Measurements from ENCODE around the gene CENPX. TPM values are rescaled to one million over a fixed set of nuclear protein-coding genes. Genes with fewer than 3 reads are reported as not detected.

The CENPX gene
- total RNA-seq, 1 experiment from 2014 or later = 77.9 TPM

DNA sequence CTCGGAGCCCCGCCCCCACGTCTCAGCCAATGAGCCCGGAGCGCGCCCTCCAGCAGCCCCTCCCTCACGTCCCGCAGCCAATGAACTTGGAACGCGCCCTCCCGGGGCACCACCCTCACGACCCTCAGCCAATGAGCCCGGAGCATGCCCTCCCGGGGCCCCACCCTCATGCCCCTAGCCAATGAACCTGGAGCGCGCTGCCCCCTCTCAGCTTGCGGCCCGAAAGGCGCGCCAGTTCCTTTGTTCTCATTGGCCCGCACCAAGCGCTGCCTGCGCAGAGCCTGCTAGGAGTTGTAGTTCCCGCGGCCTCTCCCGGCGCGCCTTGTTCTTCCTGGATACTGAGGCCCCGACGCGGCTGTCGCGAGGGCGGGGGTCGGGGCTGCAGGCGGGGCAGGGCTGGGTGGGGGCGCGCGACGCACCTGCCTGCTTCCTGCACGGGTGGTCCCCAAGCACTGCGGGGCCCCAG, 336 bp upstream of the CENPX start, which contains the start of gene LRRC45:
LRRC45 (plus strand) TSS at position 325 of the 466 bp plus-strand sequence. CDS start 339 bp downstream, outside the sequence.
- Histone ChIP-seq H2AK5ac (ENCODE audit: insufficient read length, low read length) (no peak within 1 kb of the TSS), H3K56ac (ENCODE audit: insufficient read length, low read depth, low read length) (no peak within 1 kb of the TSS), H2BK12ac (ENCODE audit: insufficient read length, low read depth, low read length) (no peak within 1 kb of the TSS), H3K9ac (ENCODE audit: extremely low read depth, insufficient read length, low read length) (peak within 1 kb of the TSS; percentile 39), H4K91ac (ENCODE audit: insufficient read length, low read depth, low read length) (no peak within 1 kb of the TSS), H4K5ac (ENCODE audit: insufficient read length, low read depth, low read length) (no peak within 1 kb of the TSS), H3K27me3 (ENCODE audit: insufficient read depth, low read length) (no peaks in the 10 kb centered on the region), H3K9me3 (ENCODE audit: control insufficient read depth, low read depth, low read length) (no peaks in the 10 kb centered on the region), H4K20me1 (ENCODE audit: control insufficient read depth, insufficient read depth, insufficient read length) (no peaks in the 10 kb centered on the region), H3K18ac (ENCODE audit: insufficient read length, low read depth, low read length) (no peak within 1 kb of the TSS), H2BK20ac (ENCODE audit: low read depth, low read length, poor library complexity, severe bottlenecking) (no peak within 1 kb of the TSS), H2AFZ (ENCODE audit: low read length) (no peak within 1 kb of the TSS), H3K4ac (ENCODE audit: low read depth, low read length) (no peak within 1 kb of the TSS), H3K27ac (ENCODE audit: insufficient read length, low read depth, low read length) (no peak within 1 kb of the TSS), H4K8ac (replicated peaks; ENCODE audit: insufficient read length, low read depth, low read length) (no peak within 1 kb of the TSS), H3K4me1 (ENCODE audit: insufficient read depth, low read length) (no peaks in the 10 kb centered on the region), H3K79me1 (ENCODE audit: insufficient read depth, low read depth, low read length, poor library complexity, severe bottlenecking) (peaks cover 5% of the 10 kb centered on the region), H3T11ph (ENCODE audit: low read length) (no peak within 1 kb of the TSS), H2BK15ac (ENCODE audit: low read depth, low read length) (no peak within 1 kb of the TSS), H3K4me2 (ENCODE audit: insufficient read depth, insufficient read length, low read length) (peak within 1 kb of the TSS; percentile 89), H2BK5ac (ENCODE audit: insufficient read length, low read length) (no peak within 1 kb of the TSS), H3K14ac (ENCODE audit: insufficient read depth, low read length) (peak within 1 kb of the TSS; percentile 67; the same call in 1 of the 2 replicates), H3K79me2 (ENCODE audit: insufficient read depth, low read length) (no peaks in the 10 kb centered on the region), H3K23ac (ENCODE audit: insufficient read length, low read depth, low read length) (no peak within 1 kb of the TSS), H2BK120ac (ENCODE audit: low read depth, low read length, poor library complexity, severe bottlenecking) (no peak within 1 kb of the TSS), H3K23me2 (ENCODE audit: insufficient read length, low read depth, low read length, poor library complexity, severe bottlenecking) (peaks cover 5% of the 10 kb centered on the region)
- TF ChIP-seq, protein P1, sequence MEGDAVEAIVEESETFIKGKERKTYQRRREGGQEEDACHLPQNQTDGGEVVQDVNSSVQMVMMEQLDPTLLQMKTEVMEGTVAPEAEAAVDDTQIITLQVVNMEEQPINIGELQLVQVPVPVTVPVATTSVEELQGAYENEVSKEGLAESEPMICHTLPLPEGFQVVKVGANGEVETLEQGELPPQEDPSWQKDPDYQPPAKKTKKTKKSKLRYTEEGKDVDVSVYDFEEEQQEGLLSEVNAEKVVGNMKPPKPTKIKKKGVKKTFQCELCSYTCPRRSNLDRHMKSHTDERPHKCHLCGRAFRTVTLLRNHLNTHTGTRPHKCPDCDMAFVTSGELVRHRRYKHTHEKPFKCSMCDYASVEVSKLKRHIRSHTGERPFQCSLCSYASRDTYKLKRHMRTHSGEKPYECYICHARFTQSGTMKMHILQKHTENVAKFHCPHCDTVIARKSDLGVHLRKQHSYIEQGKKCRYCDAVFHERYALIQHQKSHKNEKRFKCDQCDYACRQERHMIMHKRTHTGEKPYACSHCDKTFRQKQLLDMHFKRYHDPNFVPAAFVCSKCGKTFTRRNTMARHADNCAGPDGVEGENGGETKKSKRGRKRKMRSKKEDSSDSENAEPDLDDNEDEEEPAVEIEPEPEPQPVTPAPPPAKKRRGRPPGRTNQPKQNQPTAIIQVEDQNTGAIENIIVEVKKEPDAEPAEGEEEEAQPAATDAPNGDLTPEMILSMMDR (conservative IDR thresholded peaks at IDR 0.05) = no peak
- WGBS (ENCODE audit: extremely low coverage, insufficient read length, low lambda C conversion rate) = no CpG with 5 or more reads among the region's 42 CpGs
- H3K27me3 Mint-ChIP-seq (ENCODE audit: low read depth) = no peaks in the 10 kb centered on the region; the same call in none of the 2 replicates
- peaks cover 5 to 12% (median 7%) of the 10 kb centered on the region in 3 experiments; a peak in 5 of 7 replicates for H3K36me3 Mint-ChIP-seq (ENCODE audit: insufficient read depth in 1 of 3, low read depth in 3 of 3)
- peaks cover 0 to 2% of the 10 kb centered on the region in 2 experiments; a peak in 1 of 5 replicates for H3K9me3 Mint-ChIP-seq
- H3K4me3 Mint-ChIP-seq = peak within 1 kb of the TSS; percentile 79 to 88
- peaks cover 7 to 16% of the 10 kb centered on the region in 2 experiments for H3K4me1 Mint-ChIP-seq
- 0 out of 7 replicates have a peak within 1 kb of the TSS, but pooled peaks of 1 of the 3 experiments have one; percentile 49 for H3K27ac Mint-ChIP-seq
- peak; percentile 100 for DNase-seq

Data from H9 (cell line).